GM12891 (cell line): ENCODE measurements around the gene SLC13A5.
A peak's percentile ranks its signal among the peaks of the same experiment; 100 is the strongest.
"Not testable (repeated sequence)": the region's sequence is repeated elsewhere in the genome, so short reads cannot be mapped to it uniquely, and the experiment has no call there.

ENCODE experiments used
- DNase-seq: peaks from one replicate; pipeline ENCODE4 v3.0.0; 2011; ENCODE audit warnings: low spot score; ENCODE audit not compliant: insufficient read length
- FAIRE-seq: peaks from 2 replicates; lab custom pipeline; 2011; peaks lifted over from hg19 to GRCh38; lab: Jason Lieb, UNC
- PAX5 ChIP-seq: IDR thresholded peaks from 2 replicates; pipeline ENCODE4 v1.6.1; 2011; ENCODE audit warnings: low read length, moderate library complexity, mild to moderate bottlenecking; ENCODE audit not compliant: insufficient read depth, severe bottlenecking
- POLR2A ChIP-seq: IDR thresholded peaks from 2 replicates; pipeline ENCODE4 v1.6.1; 2011; ENCODE audit warnings: low read depth, low read length, control low read depth
- POLR2AphosphoS5 ChIP-seq: IDR thresholded peaks from 2 replicates; pipeline ENCODE4 v1.6.1; 2011; ENCODE audit warnings: low read depth, low read length, control low read depth
- POU2F2 ChIP-seq: IDR thresholded peaks from 2 replicates; pipeline ENCODE4 v1.6.1; 2011; ENCODE audit warnings: low read depth, mild to moderate bottlenecking, control low read depth, low read length, moderate library complexity
- SPI1 ChIP-seq: IDR thresholded peaks from 2 replicates; pipeline ENCODE4 v1.6.1; 2011; ENCODE audit warnings: low read depth, low read length, control low read depth
- TAF1 ChIP-seq: IDR thresholded peaks from 2 replicates; pipeline ENCODE4 v1.6.1; 2011; ENCODE audit warnings: low read depth, low read length, control low read depth

Gene SLC13A5

GRCh38 chr17:6668727-6669425 lies 44.3 kb downstream of the SLC13A5 start:
- DNase-seq, result no peak
- TF ChIP-seq POU2F2 (no peak), POLR2A (no peak), POLR2AphosphoS5 (no peak), TAF1 (no peak), PAX5 (no peak), SPI1 (no peak)
- FAIRE-seq, result no peak

GRCh38 chr17:6668219-6668618 lies 45.0 kb downstream of the SLC13A5 start:
- FAIRE-seq, result no peak
- TF ChIP-seq POLR2AphosphoS5 (no peak), POU2F2 (no peak), TAF1 (no peak), SPI1 (no peak), POLR2A (no peak), PAX5 (no peak)
- DNase-seq, result no peak

GRCh38 chr17:6667516-6667915 lies 45.7 kb downstream of the SLC13A5 start:
- FAIRE-seq (no peak), DNase-seq (no peak)
- TF ChIP-seq POLR2AphosphoS5 (no peak), TAF1 (no peak), POLR2A (no peak), SPI1 (no peak)

GRCh38 chr17:6666557-6666956 lies 46.6 kb downstream of the SLC13A5 start:
- TF ChIP-seq POLR2AphosphoS5 (no peak), POU2F2 (no peak), POLR2A (no peak), SPI1 (no peak), PAX5 (no peak), TAF1 (no peak)
- no peak for DNase-seq
- FAIRE-seq, result no peak

- no peak for TF ChIP-seq SPI1
- no peak for TF ChIP-seq POU2F2
- TF ChIP-seq PAX5, result no peak
- no peak for TF ChIP-seq TAF1
- TF ChIP-seq POLR2AphosphoS5, result no peak
- TF ChIP-seq POLR2A, result no peak
- FAIRE-seq (peak; percentile 97), DNase-seq (peak; percentile 49)
Measured at GRCh38 chr17:6666077-6666521, 47.1 kb downstream of the SLC13A5 start.

GRCh38 chr17:6663200-6663599 lies 50.0 kb downstream of the SLC13A5 start:
- FAIRE-seq, DNase-seq: not testable (repeated sequence)

GRCh38 chr17:6661464-6661848 lies 51.7 kb downstream of the SLC13A5 start:
- TF ChIP-seq PAX5 (no peak), SPI1 (no peak), POLR2AphosphoS5 (no peak), POU2F2 (no peak), TAF1 (no peak), POLR2A (no peak)
- DNase-seq (no peak), FAIRE-seq (no peak)

- DNase-seq (no peak), FAIRE-seq (peak; percentile 100)
- TF ChIP-seq POLR2A (no peak), POLR2AphosphoS5 (no peak), TAF1 (no peak), PAX5 (no peak), SPI1 (peak; percentile 94), POU2F2 (peak; percentile 59; the same call in 1 of the 2 replicates)
Measured at GRCh38 chr17:6660805-6661463, 52.2 kb downstream of the SLC13A5 start.

GRCh38 chr17:6660101-6660500 lies 53.1 kb downstream of the SLC13A5 start:
- no peak for TF ChIP-seq POU2F2
- TF ChIP-seq POLR2AphosphoS5, result no peak
- TF ChIP-seq POLR2A, result no peak
- TF ChIP-seq TAF1, result no peak
- no peak for TF ChIP-seq PAX5
- no peak for TF ChIP-seq SPI1
- no peak for FAIRE-seq
- no peak for DNase-seq

GRCh38 chr17:6658411-6658810 lies 54.8 kb downstream of the SLC13A5 start:
- peak; percentile 81 for FAIRE-seq
- DNase-seq, result not testable (repeated sequence)
